H1 (cell line): ENCODE data around the gene PSKH1.

Experiments used
- CTCF ChIP-seq, 3 experiments: IDR thresholded peaks; 1 replicate in 2 of 3; 2 replicates in 1 of 3; pipeline versions ENCODE4 v1.5.1 to v1.6.1; 2011; ENCODE audit warnings: low read length in 3 of 3, mild to moderate bottlenecking in 3 of 3, inconsistent platforms in 2 of 3, low read depth in 1 of 3, moderate library complexity in 1 of 3; ENCODE audit not compliant: insufficient read depth in 1 of 3; ENCODE audit errors: control extremely low read depth in 1 of 3
- JUN ChIP-seq: IDR thresholded peaks from 2 replicates; pipeline ENCODE4 v1.6.1; 2011; ENCODE audit warnings: low read depth, mild to moderate bottlenecking, improper control_type of control experiment, low read length
- NRF1 ChIP-seq: IDR thresholded peaks from 2 replicates; pipeline ENCODE4 v1.6.1; 2011; ENCODE audit warnings: mild to moderate bottlenecking, low read depth, low read length, improper control_type of control experiment
- SP2 ChIP-seq: IDR thresholded peaks from 2 replicates; pipeline ENCODE4 v1.6.1; 2012; ENCODE audit warnings: mild to moderate bottlenecking, low read length, inconsistent platforms
- SRF ChIP-seq: IDR thresholded peaks from 2 replicates; pipeline ENCODE4 v1.6.1; 2011; ENCODE audit warnings: mild to moderate bottlenecking, low read depth, low read length, moderate library complexity

DNA sequence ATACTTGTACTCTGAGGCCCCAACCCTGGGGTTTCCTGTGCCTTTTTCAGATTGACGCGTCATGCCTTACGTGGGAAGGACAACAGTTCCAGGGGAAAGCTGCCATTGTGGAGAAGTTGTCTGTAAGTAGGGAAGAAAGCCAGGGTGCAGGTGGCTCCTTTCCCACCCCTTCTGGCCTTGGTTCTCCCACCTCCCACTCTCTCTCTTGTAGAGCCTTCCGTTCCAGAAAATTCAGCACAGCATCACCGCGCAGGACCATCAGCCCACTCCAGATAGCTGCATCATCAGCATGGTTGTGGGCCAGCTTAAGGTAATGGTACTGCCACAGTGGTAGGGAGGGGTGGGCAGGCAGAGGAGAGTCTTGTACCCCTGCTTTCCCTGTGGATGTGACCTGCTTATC lies 24.8 kb upstream of the PSKH1 start:
- TF ChIP-seq NRF1 (no peak), JUN (no peak), CTCF (IDR thresholded peaks at IDR 0.05; ENCODE audit: control extremely low read depth in 1 of 3, insufficient read depth in 1 of 3, low read depth in 1 of 3, low read length in 3 of 3) (no peak), SP2 (no peak), SRF (no peak)
